B cell (primary cell): ENCODE measurements around the gene VEGFA. TPM values are rescaled to one million over a fixed set of nuclear protein-coding genes. Genes with fewer than 3 reads are reported as not detected.

ENCODE experiments used
- ATAC-seq: fragments of 200-7000 bp; cut with Tn5 transposase; one replicate; pipeline ENCODE4 v1.10.0; 2021; ENCODE audit warnings: low read depth, mild to moderate bottlenecking, moderate number of reproducible peaks, moderate library complexity
- CTCF ChIA-PET: fragments of 350-600 bp; sonication (Branson Sonifier 250); formaldehyde crosslinking; loops from one replicate; lab custom pipeline; 2021; ENCODE audit warnings: antibody characterized with exemption, inconsistent platforms; lab: Charles Lee
- POLR2A ChIA-PET: fragments of 350-600 bp; sonication (Branson Sonifier 250); formaldehyde crosslinking; loops from one replicate; lab custom pipeline; 2021; ENCODE audit warnings: antibody characterized with exemption; lab: Charles Lee
- DNase-seq: peaks from one replicate; pipeline ENCODE4 v3.0.0; 2013
- H2AFZ ChIP-seq: 2 replicates; pipeline ENCODE4 v1.6.1; 2012; ENCODE audit warnings: mild to moderate bottlenecking, low read depth, low read length; ENCODE audit not compliant: insufficient read depth, poor library complexity, severe bottlenecking
- H3K27ac ChIP-seq, 2 donors: 1 replicate in 1 of 2; 2 replicates in 1 of 2; pipeline ENCODE4 v1.5.1; 2012 to 2013; ENCODE audit warnings: low read length in 2 of 2, mild to moderate bottlenecking in 2 of 2, moderate library complexity in 1 of 2
- H3K27me3 ChIP-seq, 4 experiments: fragments of 200-600 bp in 1 of 4; sonication (generic) in 1 of 4; replicated peaks in 1 of 4; 1 replicate in 2 of 4; 2 replicates in 2 of 4; pipeline versions ENCODE4 v1.6.1 to v1.7.0; 2013 to 2016; ENCODE audit warnings: low read length in 3 of 4, mild to moderate bottlenecking in 2 of 4, mixed read lengths in 1 of 4, moderate library complexity in 1 of 4; ENCODE audit not compliant: insufficient read depth in 4 of 4, control insufficient read depth in 3 of 4; ENCODE audit errors: control extremely low read depth in 1 of 4
- H3K36me3 ChIP-seq, 2 experiments: replicated peaks in 1 of 2; 1 replicate in 1 of 2; 2 replicates in 1 of 2; pipeline versions ENCODE4 v1.6.1 to v1.7.1; 2013; ENCODE audit warnings: low read length in 1 of 2; ENCODE audit not compliant: insufficient read depth in 2 of 2, control insufficient read depth in 1 of 2; ENCODE audit errors: control extremely low read depth in 1 of 2, extremely low read depth in 1 of 2
- H3K4me1 ChIP-seq, 2 donors: fragments of 200-600 bp in 1 of 2; sonication (generic) in 1 of 2; 1 replicate in 1 of 2; 2 replicates in 1 of 2; pipeline versions ENCODE4 v1.5.1 to v1.6.1; 2013 to 2017; ENCODE audit warnings: low read length in 2 of 2; ENCODE audit not compliant: control insufficient read depth in 2 of 2, insufficient read depth in 2 of 2
- H3K4me2 ChIP-seq: replicated peaks from 2 replicates; pipeline ENCODE3; 2012; ENCODE audit warnings: mild to moderate bottlenecking, low read depth, low read length; ENCODE audit not compliant: poor library complexity, severe bottlenecking
- H3K4me3 ChIP-seq, 5 experiments: fragments of 200-600 bp in 1 of 5; sonication (generic) in 1 of 5; 1 replicate in 3 of 5; 2 replicates in 2 of 5; pipeline versions ENCODE4 v1.5.1 to v1.7.0; 2011 to 2016; ENCODE audit warnings: low read length in 4 of 5, mild to moderate bottlenecking in 4 of 5, low read depth in 2 of 5, control low read depth in 1 of 5, moderate library complexity in 1 of 5; ENCODE audit not compliant: insufficient read depth in 1 of 5; ENCODE audit errors: control extremely low read depth in 1 of 5, extremely low read depth in 1 of 5
- H3K79me2 ChIP-seq: fragments of 200-600 bp; sonication (generic); one replicate; pipeline ENCODE4 v1.6.0; 2016; ENCODE audit warnings: low read length; ENCODE audit not compliant: control insufficient read depth, insufficient read depth
- H3K9ac ChIP-seq: fragments of 200-600 bp; sonication (generic); 2 replicates; pipeline ENCODE4 v1.6.1; 2017; ENCODE audit warnings: mild to moderate bottlenecking, low read length, moderate library complexity
- H3K9me3 ChIP-seq, 3 donors: one replicate each; pipeline versions ENCODE4 v1.6.1 to v1.7.1; 2013; ENCODE audit warnings: low read length in 2 of 3; ENCODE audit not compliant: control insufficient read depth in 2 of 3, insufficient read depth in 1 of 3; ENCODE audit errors: control extremely low read depth in 1 of 3
- H4K20me1 ChIP-seq: 2 replicates; pipeline ENCODE4 v1.6.0; 2012; ENCODE audit warnings: mild to moderate bottlenecking, low read length; ENCODE audit not compliant: insufficient read depth, control insufficient read depth, poor library complexity, severe bottlenecking
- H3K27ac Mint-ChIP-seq: one replicate; pipeline ENCODE4 v1.8.0; 2021; ENCODE audit warnings: mixed read lengths
- H3K27me3 Mint-ChIP-seq: one replicate; pipeline ENCODE4 v1.8.0; 2021; ENCODE audit warnings: mixed read lengths
- H3K4me1 Mint-ChIP-seq: one replicate; pipeline ENCODE4 v1.8.0; 2021; ENCODE audit warnings: mixed read lengths
- H3K4me3 Mint-ChIP-seq: one replicate; pipeline ENCODE4 v1.8.0; 2021; ENCODE audit warnings: mixed read lengths
- H3K9me3 Mint-ChIP-seq: one replicate; pipeline ENCODE4 v1.8.0; 2022; ENCODE audit warnings: mixed read lengths; ENCODE audit not compliant: insufficient read depth
- EZH2 ChIP-seq: IDR thresholded peaks from 2 replicates; pipeline ENCODE4 v1.6.1; 2012; ENCODE audit warnings: borderline replicate concordance, low read depth, mild to moderate bottlenecking, moderate library complexity, low read length; ENCODE audit not compliant: insufficient read depth, poor library complexity, severe bottlenecking
- WGBS: methylation state at CpG from one replicate; pipeline ENCODE4 v1.1.5; 2013; ENCODE audit warnings: missing lambda C conversion rate; ENCODE audit not compliant: insufficient coverage; 5-methylcytosine and 5-hydroxymethylcytosine counted together
- intact Hi-C: fragments of 100-400 bp; cut with micrococcal nuclease; formaldehyde crosslinking; loops from one replicate; pipeline ENCODE4 v1.10.0; 2022
- polyA plus RNA-seq: library from polyadenylated mRNA; depleted of rRNA; stranded (reverse); fragments of >200 nt; gene quantifications from 2 replicates; pipeline ENCODE4 v1.2.3, GENCODE V29; 2012
- total RNA-seq, 2 donors: library from RNA; stranded (reverse); fragments of 120-200 nt in 1 of 2; gene quantifications; 1 replicate in 1 of 2; 2 replicates in 1 of 2; pipeline versions ENCODE4 v1.2.3 to v1.2.4, GENCODE V29; 2013 to 2022
- TF ChIP-seq, protein P1 (sequence below): fragments of 200-600 bp; IDR thresholded peaks from one replicate; pipeline ENCODE4 v1.8.0; 2022; ENCODE audit warnings: antibody characterized with exemption, mild to moderate bottlenecking

Gene VEGFA
- total and polyA plus RNA-seq, 2 donors (not counting 1 experiment from before 2014, with no cell fraction given) = 3.9 to 6.4 TPM

DNA sequence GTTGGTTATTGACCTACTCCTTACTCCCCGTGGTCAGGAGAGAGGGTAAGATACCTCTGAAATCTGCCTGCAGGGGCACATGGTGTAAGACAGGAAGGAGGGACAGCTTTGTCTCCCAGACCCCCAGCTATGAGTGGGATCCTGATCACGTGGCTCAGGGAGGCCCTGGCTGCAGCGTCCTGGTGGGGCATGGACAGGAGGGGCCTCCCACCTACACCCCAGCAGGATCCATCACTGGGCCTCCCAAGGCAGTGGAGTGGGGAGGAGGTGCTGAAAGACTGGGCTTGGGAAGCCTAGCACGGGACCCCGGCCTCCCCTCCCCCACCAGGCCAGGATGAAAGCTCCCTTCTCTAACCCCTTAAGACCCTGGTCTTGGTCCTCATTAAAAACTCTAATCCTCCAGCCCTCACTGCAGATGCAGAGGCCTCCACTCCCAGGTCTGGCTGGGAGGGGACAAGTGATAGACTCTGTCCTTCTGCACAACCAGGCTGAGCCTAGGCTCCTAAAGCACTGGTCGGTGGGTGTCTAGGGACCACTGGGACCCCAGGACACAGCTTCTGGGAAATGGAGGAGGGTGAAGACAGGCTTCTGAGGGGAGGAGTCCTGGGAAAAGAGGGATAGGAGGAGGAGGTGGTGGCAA, 29.6 kb upstream of the VEGFA start:
- H3K4me3 ChIP-seq = no peak overlapping the region
- no peak overlapping the region for H3K9ac ChIP-seq
- no peak overlapping the region for H3K4me2 ChIP-seq
- H3K27ac ChIP-seq = no peak overlapping the region
- 96% methylated on average over 4 of the region's 6 CpGs for WGBS
- H3K9me3 Mint-ChIP-seq = no peaks in the 10 kb centered on the region
- no peak overlapping the region for H3K27ac Mint-ChIP-seq
- H3K27me3 Mint-ChIP-seq = peaks cover 4% of the 10 kb centered on the region
- intact Hi-C loops = no loop called here
- H3K9me3 ChIP-seq = no peaks in the 10 kb centered on the region
- peaks cover 0 to 1% of the 10 kb centered on the region in 2 donors for H3K4me1 ChIP-seq
- H3K27me3 ChIP-seq = no peaks in the 10 kb centered on the region
- no peaks in the 10 kb centered on the region for H3K79me2 ChIP-seq
- DNase-seq = no peak
- TF ChIP-seq, protein P1, sequence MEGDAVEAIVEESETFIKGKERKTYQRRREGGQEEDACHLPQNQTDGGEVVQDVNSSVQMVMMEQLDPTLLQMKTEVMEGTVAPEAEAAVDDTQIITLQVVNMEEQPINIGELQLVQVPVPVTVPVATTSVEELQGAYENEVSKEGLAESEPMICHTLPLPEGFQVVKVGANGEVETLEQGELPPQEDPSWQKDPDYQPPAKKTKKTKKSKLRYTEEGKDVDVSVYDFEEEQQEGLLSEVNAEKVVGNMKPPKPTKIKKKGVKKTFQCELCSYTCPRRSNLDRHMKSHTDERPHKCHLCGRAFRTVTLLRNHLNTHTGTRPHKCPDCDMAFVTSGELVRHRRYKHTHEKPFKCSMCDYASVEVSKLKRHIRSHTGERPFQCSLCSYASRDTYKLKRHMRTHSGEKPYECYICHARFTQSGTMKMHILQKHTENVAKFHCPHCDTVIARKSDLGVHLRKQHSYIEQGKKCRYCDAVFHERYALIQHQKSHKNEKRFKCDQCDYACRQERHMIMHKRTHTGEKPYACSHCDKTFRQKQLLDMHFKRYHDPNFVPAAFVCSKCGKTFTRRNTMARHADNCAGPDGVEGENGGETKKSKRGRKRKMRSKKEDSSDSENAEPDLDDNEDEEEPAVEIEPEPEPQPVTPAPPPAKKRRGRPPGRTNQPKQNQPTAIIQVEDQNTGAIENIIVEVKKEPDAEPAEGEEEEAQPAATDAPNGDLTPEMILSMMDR = no peak
- TF ChIP-seq EZH2 = no peak
- no peak overlapping the region for H2AFZ ChIP-seq
- no peak for ATAC-seq
- POLR2A ChIA-PET = no interaction called here
- H3K4me1 Mint-ChIP-seq = no peaks in the 10 kb centered on the region
- H3K36me3 ChIP-seq = no peaks in the 10 kb centered on the region
- H3K4me3 Mint-ChIP-seq = no peak overlapping the region
- CTCF ChIA-PET = interaction anchor here (1.1 to 1.8 kb wide), 2 partner anchors 16 to 334 kb away, joined by 3 to 5 read pairs; no protein-coding TSS in a partner anchor
- no peaks in the 10 kb centered on the region for H4K20me1 ChIP-seq

DNA sequence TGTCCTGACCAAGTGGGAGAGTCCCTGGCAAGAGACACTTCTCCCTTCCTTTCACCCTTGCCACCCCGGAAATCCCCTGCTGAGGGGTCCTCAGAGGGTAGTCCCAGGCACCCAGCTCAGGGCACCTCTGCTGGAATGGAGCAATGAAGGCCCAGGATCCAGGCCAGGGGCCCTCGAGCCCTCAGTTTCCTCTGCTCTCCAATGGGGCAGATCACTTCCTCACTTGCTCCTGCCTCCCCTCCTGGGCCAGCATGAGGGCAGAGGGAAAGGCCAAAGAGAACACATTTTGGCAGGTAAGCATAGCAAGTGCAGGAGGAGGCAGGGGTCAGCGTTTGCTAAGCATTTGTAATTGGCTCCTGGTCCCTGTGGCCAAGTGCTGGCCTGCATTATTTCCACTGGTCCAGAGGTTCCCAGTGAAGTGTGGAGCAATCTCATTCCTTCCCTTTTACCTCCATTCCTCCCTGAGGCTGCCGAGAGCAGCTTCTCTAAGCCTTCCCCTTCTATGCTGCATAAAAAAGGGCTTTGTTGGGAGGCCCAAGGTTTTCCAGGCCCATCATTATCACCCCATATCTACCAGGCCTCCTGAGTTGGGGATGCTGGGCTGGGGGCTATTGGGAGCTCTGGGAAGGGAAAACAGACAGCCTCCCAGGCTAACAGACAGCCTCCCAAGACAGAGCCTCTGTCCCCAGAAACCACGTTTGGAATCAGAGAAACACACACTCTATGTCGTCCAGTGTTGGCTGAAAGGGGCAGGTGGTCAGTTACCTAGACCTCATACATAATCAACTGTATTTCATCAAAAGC, 28.8 kb upstream of the VEGFA start:
- Histone ChIP-seq H3K79me2 (no peaks in the 10 kb centered on the region), H3K4me2 (no peak overlapping the region), H3K9me3 (no peaks in the 10 kb centered on the region), H3K4me1 (no peaks in the 10 kb centered on the region), H3K36me3 (no peaks in the 10 kb centered on the region), H2AFZ (no peak overlapping the region), H4K20me1 (no peaks in the 10 kb centered on the region), H3K27ac (no peak overlapping the region), H3K9ac (no peak overlapping the region), H3K27me3 (peaks cover 0 to under 1% (median 0%) of the 10 kb centered on the region in 4 experiments), H3K4me3 (no peak overlapping the region)
- Mint-ChIP-seq H3K27ac (no peak overlapping the region), H3K9me3 (no peaks in the 10 kb centered on the region), H3K4me3 (no peak overlapping the region), H3K27me3 (peaks cover 7% of the 10 kb centered on the region), H3K4me1 (no peaks in the 10 kb centered on the region)
- ChIA-PET POLR2A (no interaction called here), CTCF (interaction anchor here (1.1 to 1.8 kb wide), 2 partner anchors 16 to 333 kb away, joined by 3 to 5 read pairs; no protein-coding TSS in a partner anchor)
- 74% methylated on average over 5 of the region's 6 CpGs for WGBS
- DNase-seq (no peak), ATAC-seq (no peak)
- intact Hi-C loops = no loop called here
- no peak for TF ChIP-seq EZH2
- TF ChIP-seq, protein P1 = no peak
